K562 (cell line): Measurements from ENCODE around the gene CREB5. TPM values are rescaled to one million over a fixed set of nuclear protein-coding genes. Genes with fewer than 3 reads are reported as not detected.

ENCODE experiments used
- ATAC-seq: fragments of 200-7000 bp; cut with Tn5 transposase; 3 replicates; pipeline ENCODE4 v1.9.1; 2020; ENCODE audit warnings: moderate library complexity
- BruUV-seq: library from RNA; stranded (reverse); fragments of 400-500 nt; replicated peaks from 2 replicates; lab custom pipeline; 2021; lab: Mats Ljungman, UMichigan
- CTCF ChIA-PET: fragments of 300-600 bp; formaldehyde crosslinking; extraction: SDS; loops from one replicate; lab custom pipeline; 2021; ENCODE audit warnings: low intra/inter-chr PET ratio; lab: Yijun Ruan, JAX
- POLR2A ChIA-PET: fragments of 300-600, 350-650 bp; sonication (Branson Sonifier 250); formaldehyde crosslinking; extraction: SDS; loops from one replicate; lab custom pipeline; 2021; ENCODE audit warnings: antibody characterized with exemption, inconsistent platforms; lab: Yijun Ruan, JAX
- DNase-seq, 4 experiments: peaks; one replicate each; pipeline versions ENCODE4 v3.0.0 to v3.0.0-alpha.2; 2011 to 2018; ENCODE audit warnings: low spot score in 3 of 4, mixed read lengths in 3 of 4; ENCODE audit errors: extremely low read depth in 1 of 4
- FAIRE-seq: peaks from 2 replicates; lab custom pipeline; 2011; peaks lifted over from hg19 to GRCh38; lab: Jason Lieb, UNC
- H2AFZ ChIP-seq: 2 replicates; pipeline ENCODE4 v1.6.0; 2011; ENCODE audit warnings: low read depth, low read length, control low read depth, inconsistent platforms
- H3K27ac ChIP-seq: fragments of 200-600 bp; 3 replicates; pipeline ENCODE4 v1.8.0; 2011; ENCODE audit warnings: low read depth, mild to moderate bottlenecking, control low read depth, inconsistent platforms, low read length, moderate library complexity, mixed read lengths; ENCODE audit errors: extremely low read depth
- H3K27me3 ChIP-seq, 2 experiments: fragments of 300-600 bp in 1 of 2; 2 replicates in 1 of 2; 3 replicates in 1 of 2; pipeline versions ENCODE4 v1.6.0 to v1.8.0; 2011; ENCODE audit warnings: inconsistent platforms in 2 of 2, low read length in 2 of 2, mild to moderate bottlenecking in 1 of 2, mixed read lengths in 1 of 2, moderate library complexity in 1 of 2; ENCODE audit not compliant: control insufficient read depth in 2 of 2, insufficient read depth in 2 of 2
- H3K36me3 ChIP-seq: fragments of 300-600 bp; 3 replicates; pipeline ENCODE4 v1.8.0; 2011; ENCODE audit warnings: mild to moderate bottlenecking, low read length, inconsistent platforms; ENCODE audit not compliant: control insufficient read depth, insufficient read depth
- H3K4me1 ChIP-seq, 2 experiments: fragments of 200-600 bp in 1 of 2; replicated peaks in 1 of 2; 2 replicates in 1 of 2; 3 replicates in 1 of 2; pipeline versions ENCODE4 v1.5.1 to v1.8.0; 2011; ENCODE audit warnings: inconsistent platforms in 2 of 2, low read length in 2 of 2, mild to moderate bottlenecking in 1 of 2, mixed read lengths in 1 of 2, moderate library complexity in 1 of 2; ENCODE audit not compliant: control insufficient read depth in 2 of 2, insufficient read depth in 2 of 2
- H3K4me2 ChIP-seq: 2 replicates; pipeline ENCODE4 v1.6.1; 2011; ENCODE audit warnings: low read length, control low read depth, inconsistent platforms, mixed read lengths; ENCODE audit not compliant: insufficient read depth
- H3K4me3 ChIP-seq: fragments of 200-600 bp; sonication (generic), shearing (Covaris generic); 2 replicates; pipeline ENCODE4 v1.5.1; 2016; ENCODE audit warnings: control low read depth, inconsistent platforms
- H3K79me2 ChIP-seq: fragments of 200-600 bp; 3 replicates; pipeline ENCODE4 v1.8.0; 2011; ENCODE audit warnings: low read length, inconsistent platforms; ENCODE audit not compliant: control insufficient read depth, insufficient read depth
- H3K9ac ChIP-seq, 2 experiments: 2 replicates each; pipeline versions ENCODE4 v1.6.0 to v1.6.1; 2011; ENCODE audit warnings: low read depth in 2 of 2, low read length in 2 of 2, control low read depth in 1 of 2, inconsistent platforms in 1 of 2, mild to moderate bottlenecking in 1 of 2, mixed read lengths in 1 of 2; ENCODE audit not compliant: insufficient read depth in 1 of 2
- H3K9me1 ChIP-seq: one replicate; pipeline ENCODE4 v1.6.0; 2011; ENCODE audit warnings: inconsistent platforms, mild to moderate bottlenecking, low read length, moderate library complexity; ENCODE audit not compliant: control insufficient read depth, insufficient read depth
- H3K9me3 ChIP-seq: replicated peaks from 2 replicates; pipeline ENCODE4 v1.5.1; 2011; ENCODE audit warnings: low read depth, low read length, inconsistent platforms; ENCODE audit not compliant: control insufficient read depth, insufficient read depth
- H4K20me1 ChIP-seq: replicated peaks from 2 replicates; pipeline ENCODE4 v1.6.1; 2011; ENCODE audit warnings: low read length, inconsistent platforms, mixed read lengths; ENCODE audit not compliant: control insufficient read depth, insufficient read depth
- ARID1B ChIP-seq: fragments of 450-650 bp; IDR thresholded peaks from 2 replicates; pipeline ENCODE4 v1.6.1; 2016; ENCODE audit warnings: antibody characterized with exemption, mild to moderate bottlenecking, inconsistent platforms
- ARNT ChIP-seq, 2 experiments: fragments of 450-650 bp; IDR thresholded peaks; 2 replicates each; pipeline ENCODE4 v1.6.1; 2016; ENCODE audit warnings: mild to moderate bottlenecking in 1 of 2
- CEBPG ChIP-seq, 3 experiments: fragments of 200-800 bp in 1 of 3; sonication (Bioruptor generic) in 1 of 3; sonication (generic) in 1 of 3; formaldehyde crosslinking in 1 of 3; IDR thresholded peaks in 2 of 3; conservative IDR thresholded peaks in 1 of 3; 2 replicates each; pipeline versions ENCODE4 v1.6.1 to v1.8.0; 2016 to 2022; ENCODE audit warnings: missing compliant biosample characterization in 2 of 3, missing genetic modification characterization in 2 of 3, mild to moderate bottlenecking in 1 of 3, missing genetic modification reagents in 1 of 3
- HBP1 ChIP-seq: fragments of 450-650 bp; formaldehyde crosslinking; IDR thresholded peaks from 2 replicates; pipeline ENCODE4 v1.4.0; 2022; ENCODE audit warnings: missing genetic modification characterization
- HMBOX1 ChIP-seq: sonication (generic); IDR thresholded peaks from 2 replicates; pipeline ENCODE4 v1.6.1; 2016
- NFXL1 ChIP-seq: fragments of 450-650 bp; formaldehyde crosslinking; IDR thresholded peaks from 2 replicates; pipeline ENCODE4 v1.4.0; 2021; ENCODE audit warnings: mild to moderate bottlenecking
- PHF8 ChIP-seq: fragments of 200-600 bp; sonication (generic); IDR thresholded peaks from 2 replicates; pipeline ENCODE4 v1.6.1; 2012; ENCODE audit warnings: mixed run types, mild to moderate bottlenecking, inconsistent platforms, low read length, moderate library complexity, borderline replicate concordance
- PPARD ChIP-seq: fragments of 250-450 bp; sonication (Bioruptor Pico); IDR thresholded peaks from 2 replicates; pipeline ENCODE4 v1.8.0; 2022; ENCODE audit warnings: inconsistent platforms, mild to moderate bottlenecking, moderate library complexity
- SMARCE1 ChIP-seq: fragments of 450-650 bp; IDR thresholded peaks from 2 replicates; pipeline ENCODE4 v1.7.1; 2016; ENCODE audit warnings: mild to moderate bottlenecking
- SNRNP70 ChIP-seq: fragments of 200-400 bp; formaldehyde crosslinking; optimal IDR thresholded peaks from 2 replicates; pipeline ENCODE3; 2017; ENCODE audit warnings: low read depth, low read length
- TAL1 ChIP-seq: fragments of 450-650 bp; IDR thresholded peaks from 2 replicates; pipeline ENCODE4 v1.6.1; 2016; ENCODE audit warnings: mild to moderate bottlenecking
- WHSC1 ChIP-seq: IDR thresholded peaks from one replicate; pipeline ENCODE4 v1.6.1; 2012; ENCODE audit warnings: low read length, control low read depth, inconsistent platforms
- ZBTB5 ChIP-seq: fragments of 450-650 bp; IDR thresholded peaks from 2 replicates; pipeline ENCODE4 v1.6.1; 2017; ENCODE audit warnings: antibody characterized with exemption
- ZNF143 ChIP-seq: sonication (generic); formaldehyde crosslinking; IDR thresholded peaks from 2 replicates; pipeline ENCODE4 v1.9.0; 2022; ENCODE audit warnings: mild to moderate bottlenecking, missing genetic modification reagents
- ZNF174 ChIP-seq: fragments of 250-450 bp; sonication (Bioruptor Pico); IDR thresholded peaks from 2 replicates; pipeline ENCODE4 v1.4.0; 2020; ENCODE audit warnings: mild to moderate bottlenecking
- ZNF395 ChIP-seq: fragments of 200-800 bp; sonication (Bioruptor generic); IDR thresholded peaks from 2 replicates; pipeline ENCODE4 v1.6.1; 2017; ENCODE audit warnings: missing genetic modification characterization, missing compliant biosample characterization
- ZNF644 ChIP-seq: fragments of 200-800 bp; sonication (Bioruptor generic); IDR thresholded peaks from 2 replicates; pipeline ENCODE4 v1.6.1; 2016; ENCODE audit warnings: low read depth, missing genetic modification characterization, missing compliant biosample characterization
- WGBS: fragments of 100-300 bp; shearing (Covaris generic); methylation state at CpG from one replicate; pipeline ENCODE4 v1.1.6; 2016; ENCODE audit warnings: low coverage, mixed read lengths; ENCODE audit not compliant: insufficient coverage; ENCODE audit errors: missing lambda C conversion rate; 5-methylcytosine and 5-hydroxymethylcytosine counted together
- in situ Hi-C: fragments of 300-500 bp; cut with MboI; formaldehyde crosslinking; loops from 4 replicates; pipeline ENCODE4 v1.15.0; 2018; ENCODE audit warnings: inconsistent platforms, mixed read lengths
- intact Hi-C: fragments of 100-400 bp; cut with micrococcal nuclease; formaldehyde crosslinking; loops from 2 replicates; pipeline ENCODE4 v1.14.2; 2022
- polyA plus RNA-seq, 8 experiments: library from polyadenylated mRNA; depleted of rRNA in 4 of 8; stranded (reverse) in 5 of 8; unstranded in 3 of 8; fragments of >200 nt; fragmentation: Nextera tagmentation in 2 of 8; fragmentation: Illumina TruSeq in 1 of 8; extraction: Ambion mirVana in 2 of 8; extraction: Trizol in 1 of 8; gene quantifications; 2 replicates each; pipeline versions ENCODE4 v1.2.1 to v1.2.3, GENCODE V29; 2011 to 2014; ENCODE audit warnings: inconsistent platforms in 1 of 8, missing spikeins in 1 of 8
- total RNA-seq, 7 experiments: library from RNA; depleted of rRNA in 6 of 7; stranded (reverse); fragments of >200 nt in 6 of 7; fragmentation: Illumina TruSeq in 2 of 7; extraction: Trizol in 2 of 7; gene quantifications; 2 replicates each; pipeline versions ENCODE4 v1.2.1 to v1.2.3, GENCODE V29; 2011 to 2021; ENCODE audit warnings: low replicate concordance in 1 of 7

The CREB5 gene
- total and polyA plus RNA-seq, 9 of the 15 experiments (the other 6 are each of a cell fraction or from before 2014, with no cell fraction given), result 0.33 to 6.4 (median 1.8) TPM

- TF ChIP-seq ZNF395 (no peak), HBP1 (CRISPR knock-in tag) (no peak), HMBOX1 (no peak)
These were observed 148.4 kb downstream of the CREB5 start (continued) for GRCh38 chr7:28560767-28561166.

GRCh38 chr7:28564033-28564432 is 151.7 kb downstream of the CREB5 start:
- no peak overlapping the region for H3K27ac ChIP-seq
- no peak for TF ChIP-seq CEBPG (CRISPR knock-in tag; IDR thresholded peaks at IDR 0.05)
- TF ChIP-seq CEBPG (tag; conservative IDR thresholded peaks at IDR 0.05 in 1 of 2, IDR thresholded peaks at IDR 0.05 in 1 of 2), result no peak
- TF ChIP-seq ZNF174 (CRISPR knock-in tag), result no peak
- TF ChIP-seq ZBTB5, result no peak
- TF ChIP-seq SNRNP70, result no peak
- no peak for TF ChIP-seq SMARCE1
- no peak for TF ChIP-seq ARID1B
- TF ChIP-seq NFXL1 (CRISPR knock-in tag), result no peak
- no peak for TF ChIP-seq WHSC1
- TF ChIP-seq PPARD (CRISPR knock-in tag), result no peak
- no peak for TF ChIP-seq ZNF143 (CRISPR knock-in tag)
- TF ChIP-seq ZNF644 (tag), result no peak
- TF ChIP-seq TAL1, result no peak
- TF ChIP-seq PHF8, result no peak
- no peak for TF ChIP-seq ARNT (IDR thresholded peaks at IDR 0.05)

More at GRCh38 chr7:28564033-28564432, 151.7 kb downstream of the CREB5 start:
- no peak for FAIRE-seq
- DNase-seq, result no peak
- Histone ChIP-seq H3K79me2 (no peaks in the 10 kb centered on the region), H4K20me1 (no peaks in the 10 kb centered on the region), H3K27me3 (no peaks in the 10 kb centered on the region), H3K9me1 (no peaks in the 10 kb centered on the region), H3K36me3 (no peaks in the 10 kb centered on the region), H3K9me3 (no peaks in the 10 kb centered on the region), H3K4me1 (no peaks in the 10 kb centered on the region), H3K9ac (no peak overlapping the region), H3K4me3 (no peak overlapping the region), H3K4me2 (no peak overlapping the region), H2AFZ (no peak overlapping the region)
- BruUV-seq, result no TSS peak
- ChIA-PET POLR2A (no interaction called here), CTCF (no interaction called here)
- in situ Hi-C loops (no loop called here), intact Hi-C loops (no loop called here)
- WGBS, result 4% methylated on average over 3 of the region's 3 CpGs
- ATAC-seq, result no peak
